GM10266 (cell line): ENCODE results near the gene PIP4K2A.

ENCODE experiments used
- DNase-seq: peaks from one replicate; pipeline ENCODE4 v3.0.0; 2012; ENCODE audit errors: extremely low spot score
- CTCF ChIP-seq: IDR thresholded peaks from 2 replicates; pipeline ENCODE4 v1.5.1; 2012; ENCODE audit warnings: mild to moderate bottlenecking, low read depth; ENCODE audit not compliant: control insufficient read depth, insufficient read depth; ENCODE audit errors: missing control alignments

Gene PIP4K2A

GRCh38 chr10:22495396-22495795 lies 219.0 kb downstream of the PIP4K2A start:
- TF ChIP-seq CTCF, result no peak
- no peak for DNase-seq

GRCh38 chr10:22494007-22494406 lies 220.4 kb downstream of the PIP4K2A start:
- no peak for TF ChIP-seq CTCF
- no peak for DNase-seq

- no peak for DNase-seq
- no peak for TF ChIP-seq CTCF
Measured at GRCh38 chr10:22491931-22492615, 222.3 kb downstream of the PIP4K2A start.

GRCh38 chr10:22491480-22491879 lies 222.9 kb downstream of the PIP4K2A start:
- DNase-seq, result no peak
- no peak for TF ChIP-seq CTCF

GRCh38 chr10:22489975-22490374 lies 224.4 kb downstream of the PIP4K2A start:
- TF ChIP-seq CTCF, result no peak

GRCh38 chr10:22489467-22489866 lies 224.9 kb downstream of the PIP4K2A start:
- DNase-seq, result no peak
- no peak for TF ChIP-seq CTCF

More at GRCh38 chr10:22489975-22490374, 224.4 kb downstream of the PIP4K2A start:
- no peak for DNase-seq

- TF ChIP-seq CTCF, result no peak
- DNase-seq, result no peak
Measured at GRCh38 chr10:22486431-22486830, 227.9 kb downstream of the PIP4K2A start.
